SK-N-SH treated with all-trans-retinoic acid at 6 μM for 48 hours (cell line): ENCODE data around the gene C19orf53.
A peak's percentile ranks its signal among the peaks of the same experiment; 100 is the strongest.

Experiments
- ATAC-seq: fragments of 200-7000 bp; cut with Tn5 transposase; 3 replicates; pipeline ENCODE4 v1.9.1; 2020; ENCODE audit warnings: mild to moderate bottlenecking, moderate library complexity
- BACH2 ChIP-seq: fragments of 250-450 bp; sonication (Bioruptor Pico); IDR thresholded peaks from 2 replicates; pipeline ENCODE4 v1.9.0; 2021; ENCODE audit warnings: mild to moderate bottlenecking, borderline replicate concordance
- CREB5 ChIP-seq: fragments of 250-450 bp; sonication (Bioruptor Pico); IDR thresholded peaks from 2 replicates; pipeline ENCODE4 v1.5.1; 2020; ENCODE audit warnings: low read depth, mild to moderate bottlenecking, moderate library complexity
- CSDC2 ChIP-seq: fragments of 250-450 bp; sonication (Bioruptor Pico); IDR thresholded peaks from 2 replicates; pipeline ENCODE4 v1.5.0; 2020; ENCODE audit warnings: mild to moderate bottlenecking, moderate library complexity
- ESRRG ChIP-seq: fragments of 250-450 bp; sonication (Bioruptor Pico); IDR thresholded peaks from 2 replicates; pipeline ENCODE4 v1.6.1; 2021; ENCODE audit warnings: mild to moderate bottlenecking
- GLIS3 ChIP-seq: fragments of 250-450 bp; sonication (Bioruptor Pico); IDR thresholded peaks from 2 replicates; pipeline ENCODE4 v1.5.0; 2020; ENCODE audit warnings: mild to moderate bottlenecking, moderate library complexity
- ISL1 ChIP-seq: fragments of 250-450 bp; sonication (Bioruptor Pico); IDR thresholded peaks from 2 replicates; pipeline ENCODE4 v2.1.2; 2022; ENCODE audit warnings: mild to moderate bottlenecking, moderate library complexity
- OSR1 ChIP-seq: fragments of 250-450 bp; sonication (Bioruptor Pico); IDR thresholded peaks from 2 replicates; pipeline ENCODE4 v1.8.0; 2022; ENCODE audit warnings: moderate library complexity, mild to moderate bottlenecking, inconsistent platforms
- PPARA ChIP-seq: fragments of 250-450 bp; sonication (Bioruptor Pico); IDR thresholded peaks from 2 replicates; pipeline ENCODE4 v1.5.0; 2020; ENCODE audit warnings: mild to moderate bottlenecking, borderline replicate concordance
- SNAI2 ChIP-seq: fragments of 250-450 bp; sonication (Bioruptor Pico); IDR thresholded peaks from 2 replicates; pipeline ENCODE4 v1.5.0; 2020; ENCODE audit warnings: mild to moderate bottlenecking, moderate library complexity
- TCF4 ChIP-seq: fragments of 250-450 bp; sonication (Bioruptor Pico); IDR thresholded peaks from 2 replicates; pipeline ENCODE4 v1.8.0; 2021; ENCODE audit warnings: mild to moderate bottlenecking, moderate library complexity, borderline replicate concordance
- TOX ChIP-seq: fragments of 250-450 bp; sonication (Bioruptor Pico); IDR thresholded peaks from 2 replicates; pipeline ENCODE4 v1.8.0; 2021; ENCODE audit warnings: mild to moderate bottlenecking, moderate library complexity, borderline replicate concordance
- ZFP3 ChIP-seq: fragments of 250-450 bp; sonication (Bioruptor Pico); IDR thresholded peaks from 2 replicates; pipeline ENCODE4 v1.5.0; 2020; ENCODE audit warnings: mild to moderate bottlenecking, moderate library complexity
- ZFP30 ChIP-seq: fragments of 450-650 bp; formaldehyde crosslinking; IDR thresholded peaks from 2 replicates; pipeline ENCODE4 v1.5.0; 2022; ENCODE audit warnings: mild to moderate bottlenecking, moderate library complexity
- ZNF565 ChIP-seq: fragments of 450-650 bp; formaldehyde crosslinking; conservative IDR thresholded peaks from 2 replicates; pipeline ENCODE4 v1.5.0; 2020; ENCODE audit warnings: low read depth, mild to moderate bottlenecking, moderate library complexity
- ZNF70 ChIP-seq: fragments of 450-650 bp; formaldehyde crosslinking; IDR thresholded peaks from 2 replicates; pipeline ENCODE4 v1.5.0; 2020; ENCODE audit warnings: mild to moderate bottlenecking, moderate library complexity
- TF ChIP-seq, protein P1 (sequence below): fragments of 250-450 bp; sonication (Bioruptor Pico); IDR thresholded peaks from 2 replicates; pipeline ENCODE4 v1.8.0; 2021; ENCODE audit warnings: low read depth, mild to moderate bottlenecking, moderate library complexity, borderline replicate concordance
- TF ChIP-seq, protein P2 (sequence below): fragments of 250-450 bp; sonication (Bioruptor Pico); IDR thresholded peaks from 2 replicates; pipeline ENCODE4 v1.5.1; 2021; ENCODE audit warnings: mild to moderate bottlenecking, moderate library complexity
- TF ChIP-seq, protein P3 (sequence below): fragments of 250-450 bp; sonication (Bioruptor Pico); IDR thresholded peaks from 2 replicates; pipeline ENCODE4 v1.5.0; 2020; ENCODE audit warnings: mild to moderate bottlenecking, moderate library complexity
- TF ChIP-seq, protein P4 (sequence below): fragments of 250-450 bp; sonication (Bioruptor Pico); IDR thresholded peaks from 2 replicates; pipeline ENCODE4 v1.8.0; 2020; ENCODE audit warnings: mild to moderate bottlenecking, moderate library complexity, borderline replicate concordance

C19orf53 gene

DNA sequence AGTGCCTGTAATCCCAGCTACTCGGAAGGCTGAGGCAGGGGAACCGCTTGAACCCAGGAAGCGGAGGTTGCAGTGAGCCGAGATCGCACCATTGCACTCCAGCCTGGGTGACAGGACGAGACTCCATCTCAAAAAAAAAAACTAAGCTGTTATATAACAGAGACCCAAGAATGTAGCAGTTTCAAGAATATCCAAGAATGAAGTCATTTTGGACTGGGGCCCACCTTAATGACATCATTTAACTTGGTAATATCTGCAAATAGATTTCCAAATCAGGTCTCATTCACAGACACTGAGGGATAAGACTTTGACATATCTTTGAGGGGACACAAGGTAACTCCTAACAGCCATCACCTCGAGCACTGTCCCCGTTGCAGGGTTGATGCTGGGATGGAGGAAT, 46.5 kb upstream of the C19orf53 start:
- no peak for TF ChIP-seq TCF4 (CRISPR knock-in tag)
- TF ChIP-seq ZFP30 (CRISPR knock-in tag), result no peak
- TF ChIP-seq, protein P1, sequence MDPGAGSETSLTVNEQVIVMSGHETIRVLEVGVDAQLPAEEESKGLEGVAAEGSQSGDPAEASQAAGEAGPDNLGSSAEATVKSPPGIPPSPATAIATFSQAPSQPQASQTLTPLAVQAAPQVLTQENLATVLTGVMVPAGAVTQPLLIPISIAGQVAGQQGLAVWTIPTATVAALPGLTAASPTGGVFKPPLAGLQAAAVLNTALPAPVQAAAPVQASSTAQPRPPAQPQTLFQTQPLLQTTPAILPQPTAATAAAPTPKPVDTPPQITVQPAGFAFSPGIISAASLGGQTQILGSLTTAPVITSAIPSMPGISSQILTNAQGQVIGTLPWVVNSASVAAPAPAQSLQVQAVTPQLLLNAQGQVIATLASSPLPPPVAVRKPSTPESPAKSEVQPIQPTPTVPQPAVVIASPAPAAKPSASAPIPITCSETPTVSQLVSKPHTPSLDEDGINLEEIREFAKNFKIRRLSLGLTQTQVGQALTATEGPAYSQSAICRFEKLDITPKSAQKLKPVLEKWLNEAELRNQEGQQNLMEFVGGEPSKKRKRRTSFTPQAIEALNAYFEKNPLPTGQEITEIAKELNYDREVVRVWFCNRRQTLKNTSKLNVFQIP (CRISPR knock-in tag), result no peak
- no peak for TF ChIP-seq PPARA (CRISPR knock-in tag)
- TF ChIP-seq, protein P2, sequence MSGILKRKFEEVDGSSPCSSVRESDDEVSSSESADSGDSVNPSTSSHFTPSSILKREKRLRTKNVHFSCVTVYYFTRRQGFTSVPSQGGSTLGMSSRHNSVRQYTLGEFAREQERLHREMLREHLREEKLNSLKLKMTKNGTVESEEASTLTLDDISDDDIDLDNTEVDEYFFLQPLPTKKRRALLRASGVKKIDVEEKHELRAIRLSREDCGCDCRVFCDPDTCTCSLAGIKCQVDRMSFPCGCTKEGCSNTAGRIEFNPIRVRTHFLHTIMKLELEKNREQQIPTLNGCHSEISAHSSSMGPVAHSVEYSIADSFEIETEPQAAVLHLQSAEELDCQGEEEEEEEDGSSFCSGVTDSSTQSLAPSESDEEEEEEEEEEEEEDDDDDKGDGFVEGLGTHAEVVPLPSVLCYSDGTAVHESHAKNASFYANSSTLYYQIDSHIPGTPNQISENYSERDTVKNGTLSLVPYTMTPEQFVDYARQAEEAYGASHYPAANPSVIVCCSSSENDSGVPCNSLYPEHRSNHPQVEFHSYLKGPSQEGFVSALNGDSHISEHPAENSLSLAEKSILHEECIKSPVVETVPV (CRISPR knock-in tag), result no peak
- no peak for TF ChIP-seq ZNF565 (CRISPR knock-in tag)
- no peak for TF ChIP-seq OSR1 (CRISPR knock-in tag)
- TF ChIP-seq ISL1 (CRISPR knock-in tag), result no peak
- TF ChIP-seq TOX (CRISPR knock-in tag), result no peak
- TF ChIP-seq, protein P3, sequence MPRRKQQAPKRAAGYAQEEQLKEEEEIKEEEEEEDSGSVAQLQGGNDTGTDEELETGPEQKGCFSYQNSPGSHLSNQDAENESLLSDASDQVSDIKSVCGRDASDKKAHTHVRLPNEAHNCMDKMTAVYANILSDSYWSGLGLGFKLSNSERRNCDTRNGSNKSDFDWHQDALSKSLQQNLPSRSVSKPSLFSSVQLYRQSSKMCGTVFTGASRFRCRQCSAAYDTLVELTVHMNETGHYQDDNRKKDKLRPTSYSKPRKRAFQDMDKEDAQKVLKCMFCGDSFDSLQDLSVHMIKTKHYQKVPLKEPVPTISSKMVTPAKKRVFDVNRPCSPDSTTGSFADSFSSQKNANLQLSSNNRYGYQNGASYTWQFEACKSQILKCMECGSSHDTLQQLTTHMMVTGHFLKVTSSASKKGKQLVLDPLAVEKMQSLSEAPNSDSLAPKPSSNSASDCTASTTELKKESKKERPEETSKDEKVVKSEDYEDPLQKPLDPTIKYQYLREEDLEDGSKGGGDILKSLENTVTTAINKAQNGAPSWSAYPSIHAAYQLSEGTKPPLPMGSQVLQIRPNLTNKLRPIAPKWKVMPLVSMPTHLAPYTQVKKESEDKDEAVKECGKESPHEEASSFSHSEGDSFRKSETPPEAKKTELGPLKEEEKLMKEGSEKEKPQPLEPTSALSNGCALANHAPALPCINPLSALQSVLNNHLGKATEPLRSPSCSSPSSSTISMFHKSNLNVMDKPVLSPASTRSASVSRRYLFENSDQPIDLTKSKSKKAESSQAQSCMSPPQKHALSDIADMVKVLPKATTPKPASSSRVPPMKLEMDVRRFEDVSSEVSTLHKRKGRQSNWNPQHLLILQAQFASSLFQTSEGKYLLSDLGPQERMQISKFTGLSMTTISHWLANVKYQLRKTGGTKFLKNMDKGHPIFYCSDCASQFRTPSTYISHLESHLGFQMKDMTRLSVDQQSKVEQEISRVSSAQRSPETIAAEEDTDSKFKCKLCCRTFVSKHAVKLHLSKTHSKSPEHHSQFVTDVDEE (CRISPR knock-in tag), result no peak
- no peak for TF ChIP-seq BACH2
- TF ChIP-seq GLIS3 (CRISPR knock-in tag), result no peak
- TF ChIP-seq, protein P4, sequence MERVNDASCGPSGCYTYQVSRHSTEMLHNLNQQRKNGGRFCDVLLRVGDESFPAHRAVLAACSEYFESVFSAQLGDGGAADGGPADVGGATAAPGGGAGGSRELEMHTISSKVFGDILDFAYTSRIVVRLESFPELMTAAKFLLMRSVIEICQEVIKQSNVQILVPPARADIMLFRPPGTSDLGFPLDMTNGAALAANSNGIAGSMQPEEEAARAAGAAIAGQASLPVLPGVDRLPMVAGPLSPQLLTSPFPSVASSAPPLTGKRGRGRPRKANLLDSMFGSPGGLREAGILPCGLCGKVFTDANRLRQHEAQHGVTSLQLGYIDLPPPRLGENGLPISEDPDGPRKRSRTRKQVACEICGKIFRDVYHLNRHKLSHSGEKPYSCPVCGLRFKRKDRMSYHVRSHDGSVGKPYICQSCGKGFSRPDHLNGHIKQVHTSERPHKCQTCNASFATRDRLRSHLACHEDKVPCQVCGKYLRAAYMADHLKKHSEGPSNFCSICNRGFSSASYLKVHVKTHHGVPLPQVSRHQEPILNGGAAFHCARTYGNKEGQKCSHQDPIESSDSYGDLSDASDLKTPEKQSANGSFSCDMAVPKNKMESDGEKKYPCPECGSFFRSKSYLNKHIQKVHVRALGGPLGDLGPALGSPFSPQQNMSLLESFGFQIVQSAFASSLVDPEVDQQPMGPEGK (CRISPR knock-in tag), result no peak
- no peak for TF ChIP-seq CREB5 (CRISPR knock-in tag)
- no peak for TF ChIP-seq ZFP3
- no peak for TF ChIP-seq SNAI2 (CRISPR knock-in tag)
- no peak for ATAC-seq

GRCh38 chr19:13729859-13730258, 44.4 kb upstream of the C19orf53 start:
- ATAC-seq, result no peak
- no peak for TF ChIP-seq ZFP3
- TF ChIP-seq ESRRG (CRISPR knock-in tag), result no peak
- no peak for TF ChIP-seq BACH2
- no peak for TF ChIP-seq ZFP30 (CRISPR knock-in tag)
- TF ChIP-seq GLIS3 (CRISPR knock-in tag), result no peak
- TF ChIP-seq, protein P2 (CRISPR knock-in tag), result no peak

GRCh38 chr19:13731147-13731964, 42.9 kb upstream of the C19orf53 start:
- peak; percentile 98 for ATAC-seq
- TF ChIP-seq ZFP30 (CRISPR knock-in tag) (no peak), TCF4 (CRISPR knock-in tag) (no peak), BACH2 (no peak), ISL1 (CRISPR knock-in tag) (peak; percentile 85), CREB5 (CRISPR knock-in tag) (no peak), ZFP3 (no peak), ESRRG (CRISPR knock-in tag) (no peak), CSDC2 (CRISPR knock-in tag) (no peak), ZNF70 (CRISPR knock-in tag) (no peak), TOX (CRISPR knock-in tag) (peak; percentile 66)
- TF ChIP-seq, protein P4 (CRISPR knock-in tag), result peak; percentile 87
